Hematopoietic multipotent progenitor cell treated with erythropoietin and hydrocortisone succinate and interleukin-3 and kit ligand, for 6 days (in vitro differentiated cells): ENCODE results near the gene PLCE1.

Experiments
- DNase-seq: peaks from one replicate; pipeline ENCODE4 v3.0.0-alpha.2; 2015

Gene PLCE1

DNA sequence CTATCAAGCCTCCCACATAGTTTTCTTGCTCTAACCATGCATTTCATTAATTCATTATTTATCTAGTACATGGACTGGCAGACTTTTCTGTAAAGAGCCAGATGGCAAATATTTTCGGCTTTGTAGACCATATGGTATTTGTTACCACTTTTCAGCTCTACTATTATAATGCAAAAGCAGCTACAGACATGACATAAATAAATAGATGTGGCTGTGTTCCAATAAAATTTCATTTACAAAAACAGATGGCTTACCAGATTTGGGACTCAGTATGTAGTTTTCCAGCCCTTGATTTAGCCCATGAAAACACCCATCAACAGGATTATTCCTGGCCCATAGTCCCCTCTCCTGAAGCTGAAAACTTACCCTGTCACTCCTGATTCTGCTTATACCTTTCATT lies 32.1 kb downstream of the PLCE1 start:
- no peak for DNase-seq

DNA sequence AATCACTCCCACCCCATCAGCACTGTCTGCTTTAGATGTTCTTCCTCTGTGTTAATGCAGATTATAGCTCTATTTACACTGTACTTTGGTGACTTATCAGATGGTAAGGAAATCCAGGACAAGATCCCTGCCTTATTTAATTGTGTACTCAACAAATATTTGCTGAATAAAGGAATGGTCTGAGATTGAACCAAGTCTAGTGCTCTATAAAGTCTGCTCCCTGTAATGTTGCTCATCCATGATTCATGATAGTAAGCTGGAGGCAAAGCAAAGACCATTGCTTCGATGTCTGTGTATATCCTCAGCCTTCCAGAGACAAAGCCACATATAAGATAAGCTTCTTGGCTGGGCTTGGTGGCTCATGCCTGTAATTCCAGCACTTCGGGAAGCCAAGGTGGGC lies 33.5 kb downstream of the PLCE1 start:
- no peak for DNase-seq

DNA sequence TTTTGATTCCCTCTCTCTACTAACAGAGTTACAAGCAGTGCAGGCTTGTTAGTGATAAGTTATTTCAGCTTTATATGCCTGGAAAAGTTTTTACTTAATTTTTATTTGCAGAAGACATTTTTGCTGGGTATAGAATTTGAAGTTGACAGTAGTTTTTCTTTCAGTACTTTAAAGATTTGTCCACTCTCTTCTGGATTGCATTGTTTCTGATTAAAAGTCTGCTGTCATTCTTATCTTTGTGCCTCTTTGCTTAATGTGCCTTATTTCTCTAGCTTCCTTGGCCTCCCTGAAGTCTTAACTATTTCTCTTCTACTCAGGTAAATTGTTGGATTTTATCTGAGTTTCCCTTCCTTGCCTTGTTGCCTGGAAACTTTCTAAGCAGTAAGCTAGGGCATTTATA lies 36.2 kb downstream of the PLCE1 start:
- DNase-seq = no peak

DNA sequence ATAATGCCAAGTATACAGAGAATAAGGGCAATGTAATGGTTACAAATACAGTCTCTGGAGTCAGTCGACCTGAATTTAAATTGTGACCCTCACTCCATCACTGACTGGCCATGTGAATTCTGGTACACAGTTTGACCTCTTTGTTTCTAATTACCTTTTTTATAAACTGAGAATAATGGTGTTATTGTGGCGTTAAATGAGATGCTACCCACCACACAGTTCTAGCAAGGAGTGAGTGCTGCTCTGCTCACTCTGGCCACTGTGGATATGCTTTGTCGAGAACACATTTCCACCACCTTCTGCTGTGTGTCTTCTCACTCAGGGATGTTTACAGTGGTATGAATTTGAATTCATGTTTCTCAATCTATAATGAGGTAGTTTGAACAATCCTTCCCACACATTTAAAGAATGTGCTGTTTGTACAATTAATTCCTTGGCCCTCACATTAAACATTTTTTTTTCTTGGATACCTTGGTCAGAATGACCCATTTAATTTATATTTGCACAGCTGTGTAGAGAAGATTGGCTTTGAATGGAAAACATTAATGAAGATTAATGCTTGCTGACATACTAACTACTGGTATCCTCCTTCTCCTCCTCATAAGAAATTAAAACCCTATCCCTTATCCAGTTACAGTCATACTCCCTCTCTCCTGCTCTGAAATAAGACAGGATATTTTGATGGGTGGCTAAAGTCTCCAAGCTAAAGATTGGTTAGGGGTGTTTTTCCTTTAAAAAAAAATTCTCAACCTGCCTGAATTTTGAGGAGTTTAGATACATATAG lies 42.4 kb downstream of the PLCE1 start:
- DNase-seq = no peak

GRCh38 chr10:94036766-94037033 lies 43.0 kb downstream of the PLCE1 start:
- DNase-seq = no peak

DNA sequence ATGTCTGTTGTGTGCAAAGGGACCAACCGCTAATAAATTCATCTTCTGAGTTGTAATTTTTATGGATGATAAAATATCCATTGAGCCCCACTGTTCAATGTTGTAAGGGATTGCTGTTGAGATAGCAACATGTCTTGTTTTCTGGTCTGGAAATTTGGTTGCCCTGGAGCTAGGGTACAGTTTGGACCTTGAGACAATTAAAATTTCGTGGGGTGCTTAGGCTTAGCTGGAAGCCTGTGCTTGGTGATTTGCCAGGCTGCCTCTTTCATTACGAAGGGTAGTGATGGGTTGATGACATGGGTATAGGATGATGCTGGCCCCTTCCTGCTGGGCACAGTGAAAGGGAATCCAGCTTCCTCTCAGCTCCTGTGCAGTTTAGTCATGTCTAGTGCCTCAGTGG lies 43.6 kb downstream of the PLCE1 start:
- no peak for DNase-seq

DNA sequence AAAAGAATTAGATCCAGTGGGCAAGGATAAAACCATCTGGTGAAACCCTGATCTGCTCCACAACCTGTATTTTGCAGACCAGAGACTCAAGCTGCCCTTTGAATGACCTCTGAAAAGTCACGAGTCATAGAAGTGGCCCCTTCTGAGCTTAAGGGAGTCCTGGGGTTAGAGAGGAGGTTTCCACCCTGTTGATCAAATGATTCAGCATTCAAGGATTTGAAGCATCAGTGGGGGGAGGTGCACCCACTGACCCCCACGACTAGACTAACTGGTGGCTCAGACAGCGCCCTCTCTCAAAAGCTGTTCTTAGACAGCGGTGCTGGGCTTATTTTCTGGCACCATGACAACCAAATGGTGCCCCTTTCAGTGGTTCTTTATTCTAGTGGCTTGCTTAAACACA lies 44.3 kb downstream of the PLCE1 start:
- DNase-seq = no peak

- no peak for DNase-seq
Observed at GRCh38 chr10:94041206-94041605, 47.5 kb downstream of the PLCE1 start.

DNA sequence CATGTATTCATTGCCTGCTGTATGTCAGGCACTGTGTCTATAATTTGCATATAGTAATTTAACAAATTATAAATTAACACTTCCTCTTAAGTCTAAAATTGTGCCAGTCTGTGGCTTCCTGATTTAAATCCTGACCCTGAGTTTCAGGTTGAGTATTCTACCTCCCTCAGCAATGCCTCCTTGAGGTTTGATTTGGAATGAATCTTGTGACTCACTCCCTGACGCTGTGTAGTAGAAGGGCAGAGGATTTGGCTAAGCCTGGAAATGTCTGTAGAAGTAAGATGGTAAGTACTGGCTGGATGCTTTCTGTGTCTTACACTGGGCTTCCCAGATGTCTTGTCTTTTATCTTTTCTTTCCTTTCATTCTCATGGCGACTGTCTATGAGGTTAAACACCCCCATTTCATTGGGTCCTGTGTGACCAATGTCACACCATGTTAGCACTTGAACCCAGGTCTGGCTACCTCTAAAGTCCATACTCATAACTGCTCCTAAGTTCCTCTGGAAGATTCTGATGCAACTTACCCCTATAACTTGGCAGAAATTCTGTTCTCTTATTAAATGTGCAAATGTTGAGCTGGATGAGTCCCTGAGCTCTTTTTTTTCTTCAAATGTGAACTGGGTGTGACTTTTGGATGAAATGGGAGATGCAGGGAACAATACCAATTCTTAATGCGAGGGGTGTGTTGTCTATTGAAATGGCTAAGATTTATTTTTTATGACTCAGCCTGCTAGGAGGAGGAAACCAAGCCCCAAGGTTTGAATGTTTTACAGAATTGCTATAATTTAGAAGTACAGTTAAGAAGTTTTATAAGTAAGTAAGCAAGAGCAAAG lies 48.5 kb downstream of the PLCE1 start:
- DNase-seq = no peak

DNA sequence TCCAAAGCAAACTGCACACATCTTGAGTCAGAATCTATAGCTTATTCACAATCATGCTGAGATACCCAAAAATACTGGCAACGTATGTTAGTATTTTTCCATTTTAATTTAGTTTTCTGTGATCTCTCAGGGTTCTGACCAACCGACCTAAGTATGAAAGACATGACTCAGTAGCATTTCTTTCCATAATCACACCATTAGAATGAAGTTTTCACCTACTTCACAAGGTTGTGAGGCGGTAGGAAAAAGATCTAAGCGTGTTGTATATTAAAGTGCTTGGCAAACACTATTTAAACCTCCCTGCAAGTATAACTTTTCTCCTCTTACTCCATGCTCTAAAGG lies 49.1 kb downstream of the PLCE1 start:
- no peak for DNase-seq
